ENCODE measurements around the gene MLF2. TPM values are rescaled to one million over a fixed set of nuclear protein-coding genes. Genes with fewer than 3 reads are reported as not detected.

MLF2 gene
- total and polyA plus RNA-seq, 2 donors: 69.5 to 131 TPM

- Histone ChIP-seq H3K4me3 (ENCODE audit: low read length in 2 of 2) (no peak overlapping the region), H3K9me3 (ENCODE audit: control insufficient read depth in 2 of 2, insufficient read depth in 1 of 2, low read length in 1 of 2) (peaks cover 0 to 3% of the 10 kb centered on the region in 2 donors), H3K27me3 (ENCODE audit: control insufficient read depth in 2 of 2, insufficient read depth in 1 of 2, low read length in 1 of 2) (peaks cover 29 to 94% of the 10 kb centered on the region in 2 donors), H3K4me1 (ENCODE audit: control insufficient read depth in 2 of 2, insufficient read depth in 2 of 2, low read length in 2 of 2) (peaks cover 44 to 80% of the 10 kb centered on the region in 2 donors), H3K36me3 (ENCODE audit: control insufficient read depth in 2 of 2, insufficient read depth in 2 of 2, low read length in 1 of 2) (no peaks in the 10 kb centered on the region), H3K27ac (ENCODE audit: low read depth in 1 of 2, low read length in 1 of 2) (no peak overlapping the region)
- 94% methylated on average over 6 of the region's 6 CpGs for WGBS
- no peak for DNase-seq (ENCODE audit: low read depth in 6 of 9, low spot score in 9 of 9)
These were observed 16.0 kb upstream of the MLF2 start for GRCh38 chr12:6768990-6769389.

- WGBS: 94% methylated on average over 6 of the region's 6 CpGs
- no peaks in the 10 kb centered on the region for H3K36me3 ChIP-seq (ENCODE audit: control insufficient read depth in 2 of 2, insufficient read depth in 2 of 2, low read length in 1 of 2)
- no peak overlapping the region for H3K27ac ChIP-seq (ENCODE audit: low read depth in 1 of 2, low read length in 1 of 2)
- no peak overlapping the region for H3K4me3 ChIP-seq (ENCODE audit: low read length in 2 of 2)
- H3K9me3 ChIP-seq (ENCODE audit: control insufficient read depth in 2 of 2, insufficient read depth in 1 of 2, low read length in 1 of 2): peaks cover 0 to 3% of the 10 kb centered on the region in 2 donors
- peaks cover 25 to 94% of the 10 kb centered on the region in 2 donors for H3K27me3 ChIP-seq (ENCODE audit: control insufficient read depth in 2 of 2, insufficient read depth in 1 of 2, low read length in 1 of 2)
- peaks cover 40 to 82% of the 10 kb centered on the region in 2 donors for H3K4me1 ChIP-seq (ENCODE audit: control insufficient read depth in 2 of 2, insufficient read depth in 2 of 2, low read length in 2 of 2)
- no peak for DNase-seq (ENCODE audit: low read depth in 6 of 9, low spot score in 9 of 9)
These were observed 15.5 kb upstream of the MLF2 start for GRCh38 chr12:6768437-6768914.

DNA sequence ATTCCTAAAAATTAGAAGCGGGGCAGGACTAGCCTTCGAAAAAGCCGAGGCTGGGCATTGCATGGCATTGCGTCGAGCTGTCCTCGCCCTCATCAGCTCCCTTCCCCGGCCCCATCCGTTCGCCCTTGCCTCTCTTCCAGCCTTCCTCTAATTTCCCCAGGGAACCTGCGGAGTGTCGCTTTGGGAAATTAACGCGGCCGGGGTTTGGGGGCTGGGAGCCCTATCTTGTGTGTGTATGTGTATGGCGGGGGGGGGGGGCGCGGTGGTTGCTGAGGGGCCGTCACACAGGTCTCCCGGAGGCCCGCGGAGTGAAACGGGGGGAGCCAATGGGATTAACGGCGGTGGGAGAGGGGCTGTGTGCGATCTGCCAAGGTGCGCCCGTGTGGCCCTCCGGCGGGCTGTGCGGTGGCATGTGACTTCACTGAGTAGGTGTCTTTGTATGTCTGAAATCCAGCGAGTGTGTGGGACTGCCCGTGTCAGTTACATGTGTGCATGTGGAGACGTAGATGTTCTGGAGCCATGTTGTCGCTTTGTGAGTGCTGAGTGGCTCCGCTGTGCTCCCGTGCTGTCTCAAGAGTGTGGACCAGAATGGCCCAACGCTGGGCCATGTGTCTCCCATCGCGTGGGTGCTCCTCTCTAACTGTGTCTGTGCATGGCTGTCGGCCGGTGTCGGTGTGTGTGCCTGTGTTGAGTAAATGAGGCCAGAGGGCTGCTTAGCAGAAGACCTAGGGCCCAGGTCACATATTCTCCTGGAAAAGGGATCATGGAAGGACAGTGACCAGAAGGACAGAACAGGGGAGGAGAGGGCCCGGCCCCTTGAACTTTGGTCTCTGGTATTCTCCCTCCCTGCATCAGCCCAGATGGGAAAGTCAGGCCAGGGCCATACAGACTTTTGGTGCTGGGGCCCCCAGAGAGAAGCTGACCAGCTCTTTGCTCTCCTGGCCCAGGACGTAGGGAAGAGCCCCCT, 14.7 kb upstream of the MLF2 start:
- H3K4me1 ChIP-seq (ENCODE audit: control insufficient read depth in 2 of 2, insufficient read depth in 2 of 2, low read length in 2 of 2): peaks cover 38 to 75% of the 10 kb centered on the region in 2 donors

GRCh38 chr12:6766651-6767349, 13.9 kb upstream of the MLF2 start:
- DNase-seq (ENCODE audit: low read depth in 6 of 9, low spot score in 9 of 9): peak in 2 of 9 donors; percentile 69 to 74
- Histone ChIP-seq H3K9me3 (ENCODE audit: control insufficient read depth in 2 of 2, insufficient read depth in 1 of 2, low read length in 1 of 2) (peaks cover 0 to 3% of the 10 kb centered on the region in 2 donors), H3K27ac (ENCODE audit: low read depth in 1 of 2, low read length in 1 of 2) (peak overlapping the region in 1 of 2 donors; percentile 79), H3K4me3 (ENCODE audit: low read length in 2 of 2) (peak overlapping the region; percentile 52 to 82), H3K4me1 (ENCODE audit: control insufficient read depth in 2 of 2, insufficient read depth in 2 of 2, low read length in 2 of 2) (peaks cover 33 to 67% of the 10 kb centered on the region in 2 donors), H3K36me3 (ENCODE audit: control insufficient read depth in 2 of 2, insufficient read depth in 2 of 2, low read length in 1 of 2) (no peaks in the 10 kb centered on the region), H3K27me3 (ENCODE audit: control insufficient read depth in 2 of 2, insufficient read depth in 1 of 2, low read length in 1 of 2) (peaks cover 17 to 77% of the 10 kb centered on the region in 2 donors)
- under 1% methylated on average over 88 of the region's 88 CpGs for WGBS

More for the DNA sequence above, 14.7 kb upstream of the MLF2 start:
- Histone ChIP-seq H3K36me3 (ENCODE audit: control insufficient read depth in 2 of 2, insufficient read depth in 2 of 2, low read length in 1 of 2) (no peaks in the 10 kb centered on the region), H3K27me3 (ENCODE audit: control insufficient read depth in 2 of 2, insufficient read depth in 1 of 2, low read length in 1 of 2) (peaks cover 17 to 86% of the 10 kb centered on the region in 2 donors), H3K4me3 (ENCODE audit: low read length in 2 of 2) (peak overlapping the region; percentile 52 to 82), H3K9me3 (ENCODE audit: control insufficient read depth in 2 of 2, insufficient read depth in 1 of 2, low read length in 1 of 2) (peaks cover 0 to 3% of the 10 kb centered on the region in 2 donors), H3K27ac (ENCODE audit: low read depth in 1 of 2, low read length in 1 of 2) (no peak overlapping the region)
- 41% methylated on average over 44 of the region's 44 CpGs for WGBS
- no peak for DNase-seq (ENCODE audit: low read depth in 6 of 9, low spot score in 9 of 9)

DNA sequence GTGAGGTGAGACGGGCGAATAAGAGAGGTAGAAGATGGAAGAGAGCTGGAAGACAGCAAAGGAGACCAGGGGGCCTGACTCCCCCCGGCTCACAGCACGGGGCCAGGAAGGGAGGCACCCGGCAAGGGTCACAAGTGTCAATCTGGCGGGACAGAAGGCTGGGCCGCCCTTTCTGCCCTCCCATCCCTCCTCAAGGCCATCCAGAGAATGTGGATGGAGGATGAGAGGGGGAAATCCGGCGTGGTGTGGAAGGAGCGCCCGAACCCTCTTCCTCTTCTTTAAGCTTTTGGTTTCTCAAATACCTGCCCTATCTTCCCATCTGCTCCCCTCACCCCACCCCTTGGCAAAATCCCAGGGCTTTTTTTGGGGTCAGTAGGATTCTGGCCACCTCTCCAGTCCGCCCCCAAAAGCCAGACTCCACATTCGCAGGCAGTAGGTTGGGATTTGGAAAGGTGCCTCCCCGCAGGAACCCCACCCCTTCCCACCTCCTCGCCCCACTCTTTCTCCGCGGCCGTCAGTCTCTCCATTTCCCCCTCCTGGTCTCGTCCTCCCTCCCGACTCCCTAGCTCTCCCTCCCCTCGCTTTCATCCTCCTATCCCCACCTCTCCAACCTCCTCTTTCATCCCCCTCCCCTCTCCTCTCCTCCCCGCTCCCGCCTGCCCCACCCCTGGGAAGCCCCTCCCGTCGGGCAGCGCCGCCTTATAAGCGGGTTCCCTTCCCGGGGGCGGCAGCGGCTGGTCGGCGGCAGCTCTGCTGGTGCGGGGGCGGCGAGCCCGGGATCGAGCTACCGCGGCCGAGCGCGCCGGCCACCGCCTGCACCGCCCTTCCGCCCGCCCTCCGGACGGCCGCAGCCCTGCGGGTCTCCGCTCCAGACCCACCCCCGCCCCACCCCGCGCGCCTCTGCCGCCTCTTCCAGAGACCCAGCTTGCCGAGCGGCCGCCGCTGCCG, 13.0 kb upstream of the MLF2 start, which contains the start of gene PTMS:
Gene PTMS (plus strand): TSS at position 730 of the 948 bp plus-strand sequence. CDS start 343 bp downstream, outside the sequence.
- H3K9me3 ChIP-seq (ENCODE audit: control insufficient read depth in 2 of 2, insufficient read depth in 1 of 2, low read length in 1 of 2): peaks cover 0 to 3% of the 10 kb centered on the region in 2 donors
- peak within 1 kb of the TSS; percentile 52 to 82 for H3K4me3 ChIP-seq (ENCODE audit: low read length in 2 of 2)
- peak within 1 kb of the TSS; percentile 16 to 79 for H3K27ac ChIP-seq (ENCODE audit: low read depth in 1 of 2, low read length in 1 of 2)
- H3K27me3 ChIP-seq (ENCODE audit: control insufficient read depth in 2 of 2, insufficient read depth in 1 of 2, low read length in 1 of 2): peaks cover 17 to 69% of the 10 kb centered on the region in 2 donors
- peaks cover 28 to 59% of the 10 kb centered on the region in 2 donors for H3K4me1 ChIP-seq (ENCODE audit: control insufficient read depth in 2 of 2, insufficient read depth in 2 of 2, low read length in 2 of 2)
- H3K36me3 ChIP-seq (ENCODE audit: control insufficient read depth in 2 of 2, insufficient read depth in 2 of 2, low read length in 1 of 2): no peaks in the 10 kb centered on the region
- 3% methylated on average over 63 of the region's 63 CpGs for WGBS
- peak in 1 of 9 donors; percentile 51 for DNase-seq (ENCODE audit: low read depth in 6 of 9, low spot score in 9 of 9)

DNA sequence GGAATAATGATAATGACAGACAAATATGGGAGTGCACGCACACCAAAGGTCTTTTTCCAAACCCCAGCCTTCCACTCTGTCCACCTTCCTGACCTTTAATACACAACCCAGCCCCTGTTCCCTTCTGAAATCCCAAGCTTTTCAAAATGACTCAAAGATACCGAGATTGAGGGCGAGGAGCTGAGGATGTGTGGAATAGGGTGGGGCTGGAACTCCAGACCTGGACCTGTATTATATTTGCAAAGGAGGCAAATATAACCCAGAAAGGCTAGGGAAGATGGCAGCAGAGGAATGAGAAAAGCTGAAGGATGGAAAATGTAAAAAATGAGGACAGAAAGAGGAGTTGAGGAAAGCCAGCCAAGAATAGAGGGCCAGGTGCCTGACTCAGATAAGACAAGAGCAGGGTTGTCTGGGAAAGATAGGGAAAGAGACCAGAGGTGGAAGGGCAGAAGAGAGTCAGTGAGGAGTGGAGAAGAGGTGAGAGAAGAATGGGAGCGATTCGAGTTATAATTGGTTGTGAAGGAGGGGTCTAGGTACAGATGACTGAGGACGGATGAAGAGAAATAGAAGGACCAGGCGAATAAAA, 12.2 kb upstream of the MLF2 start:
- Histone ChIP-seq H3K27ac (ENCODE audit: low read depth in 1 of 2, low read length in 1 of 2) (peak overlapping the region in 1 of 2 donors; percentile 31), H3K9me3 (ENCODE audit: control insufficient read depth in 2 of 2, insufficient read depth in 1 of 2, low read length in 1 of 2) (peaks cover 0 to 3% of the 10 kb centered on the region in 2 donors), H3K27me3 (ENCODE audit: control insufficient read depth in 2 of 2, insufficient read depth in 1 of 2, low read length in 1 of 2) (peaks cover 17 to 62% of the 10 kb centered on the region in 2 donors), H3K36me3 (ENCODE audit: control insufficient read depth in 2 of 2, insufficient read depth in 2 of 2, low read length in 1 of 2) (no peaks in the 10 kb centered on the region), H3K4me1 (ENCODE audit: control insufficient read depth in 2 of 2, insufficient read depth in 2 of 2, low read length in 2 of 2) (peaks cover 26 to 53% of the 10 kb centered on the region in 2 donors), H3K4me3 (ENCODE audit: low read length in 2 of 2) (peak overlapping the region; percentile 33 to 82)
- DNase-seq (ENCODE audit: low read depth in 6 of 9, low spot score in 9 of 9): no peak
- WGBS: 63% methylated on average over 7 of the region's 7 CpGs

DNA sequence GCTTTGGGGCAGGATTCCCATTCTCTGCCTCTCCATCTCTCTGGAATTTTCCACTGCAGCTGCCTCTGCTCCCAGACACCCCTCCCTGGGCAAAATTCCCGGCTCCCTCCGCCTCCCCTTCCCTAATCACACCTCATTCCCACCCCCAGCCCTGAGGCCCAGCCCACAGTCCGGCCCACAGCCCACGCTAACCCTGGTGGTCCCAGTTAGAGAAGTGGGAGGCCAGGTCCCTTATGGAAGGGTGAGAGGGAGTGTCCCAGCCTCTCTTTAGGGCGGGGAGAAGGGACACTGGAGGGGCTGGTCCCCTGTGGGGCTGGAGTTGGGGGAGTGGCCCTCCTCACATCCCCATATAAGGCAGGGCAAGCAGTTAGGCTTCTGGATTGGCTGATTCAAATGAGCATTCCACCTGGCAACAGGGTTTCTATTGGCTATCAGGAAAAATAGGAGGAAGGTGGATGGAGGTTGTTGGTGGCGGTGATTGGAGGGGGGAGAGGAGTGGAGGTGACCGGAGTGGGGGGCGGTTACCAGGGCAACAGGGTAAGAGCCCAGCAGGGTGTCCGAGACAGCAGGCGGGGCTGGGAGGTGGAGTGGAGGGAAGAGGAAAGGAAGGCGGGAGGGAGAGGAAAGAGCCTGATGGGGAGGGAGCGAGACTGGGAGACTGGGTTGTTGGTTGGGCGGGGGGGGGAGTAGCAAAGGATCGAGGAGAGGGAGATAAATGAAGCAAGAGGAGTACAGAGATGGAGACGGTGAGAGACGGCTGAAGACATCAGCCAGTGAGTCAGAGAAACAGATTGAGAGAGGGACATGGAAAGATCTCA, 11.3 kb upstream of the MLF2 start:
- DNase-seq (ENCODE audit: low read depth in 6 of 9, low spot score in 9 of 9): peak in 6 of 9 donors; percentile 75 to 92 (median 80)
- peaks cover 17 to 56% of the 10 kb centered on the region in 2 donors for H3K27me3 ChIP-seq (ENCODE audit: control insufficient read depth in 2 of 2, insufficient read depth in 1 of 2, low read length in 1 of 2)
- WGBS: 16% methylated on average over 15 of the region's 16 CpGs

More for the DNA sequence above, 11.3 kb upstream of the MLF2 start:
- Histone ChIP-seq H3K36me3 (ENCODE audit: control insufficient read depth in 2 of 2, insufficient read depth in 2 of 2, low read length in 1 of 2) (no peaks in the 10 kb centered on the region), H3K27ac (ENCODE audit: low read depth in 1 of 2, low read length in 1 of 2) (peak overlapping the region in 1 of 2 donors; percentile 45), H3K4me1 (ENCODE audit: control insufficient read depth in 2 of 2, insufficient read depth in 2 of 2, low read length in 2 of 2) (peaks cover 26 to 50% of the 10 kb centered on the region in 2 donors), H3K4me3 (ENCODE audit: low read length in 2 of 2) (peak overlapping the region; percentile 2 to 10), H3K9me3 (ENCODE audit: control insufficient read depth in 2 of 2, insufficient read depth in 1 of 2, low read length in 1 of 2) (peaks cover 0 to 3% of the 10 kb centered on the region in 2 donors)

Data from thymus (tissue), 11 donors.